ENCODE data around the gene STK32B. TPM values are rescaled to one million over a fixed set of nuclear protein-coding genes. Genes with fewer than 3 reads are reported as not detected.
"Not testable (repeated sequence)": the region's sequence is repeated elsewhere in the genome, so short reads cannot be mapped to it uniquely, and the experiment has no call there.

Gene STK32B
- total and polyA plus RNA-seq, 8 donors, result 0.90 to 5.1 (median 3.3) TPM

GRCh38 chr4:5066101-5066500 lies 14.8 kb downstream of the STK32B start:
- no peaks in the 10 kb centered on the region for H3K27me3 ChIP-seq
- TF ChIP-seq, protein P1, sequence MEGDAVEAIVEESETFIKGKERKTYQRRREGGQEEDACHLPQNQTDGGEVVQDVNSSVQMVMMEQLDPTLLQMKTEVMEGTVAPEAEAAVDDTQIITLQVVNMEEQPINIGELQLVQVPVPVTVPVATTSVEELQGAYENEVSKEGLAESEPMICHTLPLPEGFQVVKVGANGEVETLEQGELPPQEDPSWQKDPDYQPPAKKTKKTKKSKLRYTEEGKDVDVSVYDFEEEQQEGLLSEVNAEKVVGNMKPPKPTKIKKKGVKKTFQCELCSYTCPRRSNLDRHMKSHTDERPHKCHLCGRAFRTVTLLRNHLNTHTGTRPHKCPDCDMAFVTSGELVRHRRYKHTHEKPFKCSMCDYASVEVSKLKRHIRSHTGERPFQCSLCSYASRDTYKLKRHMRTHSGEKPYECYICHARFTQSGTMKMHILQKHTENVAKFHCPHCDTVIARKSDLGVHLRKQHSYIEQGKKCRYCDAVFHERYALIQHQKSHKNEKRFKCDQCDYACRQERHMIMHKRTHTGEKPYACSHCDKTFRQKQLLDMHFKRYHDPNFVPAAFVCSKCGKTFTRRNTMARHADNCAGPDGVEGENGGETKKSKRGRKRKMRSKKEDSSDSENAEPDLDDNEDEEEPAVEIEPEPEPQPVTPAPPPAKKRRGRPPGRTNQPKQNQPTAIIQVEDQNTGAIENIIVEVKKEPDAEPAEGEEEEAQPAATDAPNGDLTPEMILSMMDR (IDR thresholded peaks at IDR 0.05), result no peak
- ATAC-seq, result no peak
- H3K36me3 ChIP-seq, result no peaks in the 10 kb centered on the region
- H3K4me1 ChIP-seq, result no peaks in the 10 kb centered on the region
- DNase-seq, result no peak
- no peaks in the 10 kb centered on the region for H3K9me3 ChIP-seq
- intact Hi-C loops (cut with DNase I), result no loop called here
- no peak overlapping the region for H3K27ac ChIP-seq
- no peak overlapping the region for H3K4me3 ChIP-seq

- intact Hi-C loops (cut with DNase I); H3K4me1 ChIP-seq; H3K36me3 ChIP-seq; H3K9me3 ChIP-seq; H3K4me3 ChIP-seq; DNase-seq; ATAC-seq; H3K27me3 ChIP-seq; H3K27ac ChIP-seq: not testable (repeated sequence)
These were observed 15.7 kb downstream of the STK32B start for GRCh38 chr4:5066968-5067367.

DNA sequence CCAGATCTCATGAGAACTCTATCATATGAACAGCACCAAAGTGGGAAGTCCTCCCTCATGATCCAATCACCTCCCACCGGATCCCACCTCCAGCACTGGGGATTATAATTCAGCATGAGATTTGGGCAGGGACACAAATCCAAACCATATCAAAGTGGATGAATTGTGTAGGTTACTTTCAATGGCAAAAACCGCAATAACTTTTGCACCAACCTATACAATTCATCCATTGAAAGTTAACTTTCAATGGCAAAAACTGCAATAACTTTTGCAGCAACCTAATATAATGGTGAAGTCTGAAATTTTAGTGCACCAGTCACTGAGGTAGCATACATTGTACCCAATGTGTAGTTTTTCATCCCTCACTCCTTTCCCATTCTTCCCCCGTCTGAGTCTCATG lies 16.6 kb downstream of the STK32B start:
- Histone ChIP-seq H3K27ac (no peak overlapping the region), H3K9me3 (no peaks in the 10 kb centered on the region), H3K27me3 (no peaks in the 10 kb centered on the region), H3K4me1 (no peaks in the 10 kb centered on the region), H3K36me3 (no peaks in the 10 kb centered on the region), H3K4me3 (no peak overlapping the region)
- no peak for DNase-seq
- intact Hi-C loops (cut with DNase I), result no loop called here
- TF ChIP-seq, protein P1 (IDR thresholded peaks at IDR 0.05), result no peak
- ATAC-seq, result no peak

DNA sequence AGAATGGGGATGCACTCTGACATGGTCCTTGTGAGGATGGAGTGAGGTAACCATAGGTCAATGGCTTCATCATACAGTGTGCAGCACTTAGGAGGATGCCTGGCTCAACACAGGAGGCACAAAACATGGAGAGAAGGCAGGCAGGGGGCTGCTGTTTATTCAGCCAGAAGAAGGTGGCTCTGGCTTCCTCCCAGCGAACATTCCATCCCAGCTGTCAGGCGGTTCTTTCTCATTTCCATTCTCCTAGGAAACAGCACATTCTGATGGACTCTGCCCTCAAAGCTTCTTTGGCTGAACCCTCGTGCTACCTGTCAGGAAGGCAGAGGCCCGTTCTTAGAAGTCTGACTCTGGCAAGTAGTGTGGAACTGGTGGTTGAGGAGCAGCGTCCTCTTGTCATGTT lies 18.6 kb downstream of the STK32B start:
- Histone ChIP-seq H3K27ac (no peak overlapping the region), H3K27me3 (no peaks in the 10 kb centered on the region), H3K4me1 (no peaks in the 10 kb centered on the region), H3K9me3 (no peaks in the 10 kb centered on the region), H3K4me3 (no peak overlapping the region), H3K36me3 (no peaks in the 10 kb centered on the region)
- ATAC-seq, result no peak
- DNase-seq, result no peak
- intact Hi-C loops (cut with DNase I), result no loop called here
- TF ChIP-seq, protein P1 (IDR thresholded peaks at IDR 0.05), result no peak

DNA sequence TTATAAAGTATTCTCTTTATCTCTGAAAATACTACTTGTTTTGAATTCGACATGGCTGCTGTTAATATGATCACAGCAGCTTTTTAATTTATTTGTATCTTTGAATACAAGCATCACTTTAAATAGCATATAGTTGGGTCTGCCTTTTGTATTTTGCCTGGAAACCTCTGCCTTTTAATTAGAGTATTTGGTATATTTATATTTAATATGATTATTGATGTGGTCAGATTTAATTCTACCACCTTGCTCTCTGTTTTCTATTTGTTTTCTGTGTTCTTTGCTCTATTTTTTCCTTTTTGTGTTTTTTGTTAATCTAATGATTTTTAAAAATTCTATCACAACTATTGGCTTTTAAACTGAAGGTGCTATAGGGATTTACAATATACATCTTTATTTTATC lies 21.7 kb downstream of the STK32B start:
- TF ChIP-seq, protein P1 (IDR thresholded peaks at IDR 0.05), result no peak
- ATAC-seq, result no peak
- no peak overlapping the region for H3K27ac ChIP-seq
- H3K4me1 ChIP-seq, result no peaks in the 10 kb centered on the region
- intact Hi-C loops (cut with DNase I), result no loop called here
- peaks cover 0 to 2% of the 10 kb centered on the region in 2 donors for H3K9me3 ChIP-seq
- H3K4me3 ChIP-seq, result no peak overlapping the region
- DNase-seq, result no peak
- H3K27me3 ChIP-seq, result no peaks in the 10 kb centered on the region
- no peaks in the 10 kb centered on the region for H3K36me3 ChIP-seq

DNA sequence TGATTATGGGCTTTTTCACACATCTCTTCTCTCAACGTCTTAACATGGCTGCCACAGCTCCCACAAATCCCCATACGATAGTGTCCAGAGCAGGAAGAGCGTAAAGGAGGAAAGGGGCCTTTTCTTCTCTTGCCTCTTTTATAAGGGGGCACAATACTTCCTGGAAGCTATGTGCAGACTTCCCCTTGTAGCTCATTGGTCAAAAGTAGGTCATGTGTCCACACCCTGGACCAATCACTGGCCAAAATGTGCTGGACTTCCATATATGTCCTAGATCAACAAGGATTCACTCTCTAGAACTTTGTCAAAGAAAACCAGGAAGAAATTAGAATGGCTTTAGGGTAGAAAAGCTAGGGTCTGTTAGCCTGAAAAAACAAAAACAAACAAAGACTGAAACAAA lies 26.7 kb downstream of the STK32B start:
- DNase-seq (no peak), ATAC-seq (no peak)
- Histone ChIP-seq H3K4me1 (no peaks in the 10 kb centered on the region), H3K27ac (no peak overlapping the region), H3K36me3 (no peaks in the 10 kb centered on the region), H3K4me3 (no peak overlapping the region), H3K27me3 (no peaks in the 10 kb centered on the region), H3K9me3 (peaks cover 0 to 22% of the 10 kb centered on the region in 2 donors)
- TF ChIP-seq, protein P1 (IDR thresholded peaks at IDR 0.05), result no peak
- intact Hi-C loops (cut with DNase I), result no loop called here

Data from left lung (tissue), 10 donors.